OCI-LY7 (cell line): ENCODE results near the gene ROBO1.

ENCODE experiments used
- CTCF ChIP-seq: fragments of 200-600 bp; sonication (generic); conservative IDR thresholded peaks from 2 replicates; pipeline ENCODE4 v1.5.1; 2014; ENCODE audit warnings: mild to moderate bottlenecking, antibody characterized with exemption, low read length, moderate library complexity, mixed read lengths
- EZH2phosphoT487 ChIP-seq: fragments of 200-600 bp; sonication (generic); IDR thresholded peaks from 2 replicates; pipeline ENCODE4 v1.6.1; 2018; ENCODE audit warnings: low read depth, borderline replicate concordance, mild to moderate bottlenecking, mixed run types, antibody characterized with exemption, low read length, moderate library complexity, mixed read lengths

GRCh38 chr3:79012530-79012913 is 755.3 kb downstream of the ROBO1 start:
- TF ChIP-seq CTCF (no peak), EZH2phosphoT487 (no peak)
